Hair follicular keratinocyte (primary cell): ENCODE data around the gene SPDYE16. TPM values are rescaled to one million over a fixed set of nuclear protein-coding genes. Genes with fewer than 3 reads are reported as not detected.

Experiments used
- total RNA-seq: library from RNA; depleted of rRNA; stranded (reverse); fragments of >200 nt; gene quantifications from 2 replicates; pipeline ENCODE4 v1.2.3, GENCODE V29; 2015

The SPDYE16 gene, protein sequence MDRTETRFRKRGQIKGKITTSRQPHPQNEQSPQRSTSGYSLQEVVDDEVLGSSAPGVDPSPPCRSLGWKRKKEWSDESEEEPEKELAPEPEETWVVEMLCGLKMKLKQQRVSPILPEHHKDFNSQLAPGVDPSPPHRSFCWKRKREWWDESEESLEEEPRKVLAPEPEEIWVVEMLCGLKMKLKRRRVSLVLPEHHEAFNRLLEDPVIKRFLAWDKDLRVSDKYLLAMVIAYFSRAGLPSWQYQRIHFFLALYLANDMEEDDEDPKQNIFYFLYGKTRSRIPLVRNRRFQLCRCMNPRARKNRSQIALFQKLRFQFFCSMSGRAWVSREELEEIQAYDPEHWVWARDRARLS
- total RNA-seq = not detected in 2 replicates

DNA sequence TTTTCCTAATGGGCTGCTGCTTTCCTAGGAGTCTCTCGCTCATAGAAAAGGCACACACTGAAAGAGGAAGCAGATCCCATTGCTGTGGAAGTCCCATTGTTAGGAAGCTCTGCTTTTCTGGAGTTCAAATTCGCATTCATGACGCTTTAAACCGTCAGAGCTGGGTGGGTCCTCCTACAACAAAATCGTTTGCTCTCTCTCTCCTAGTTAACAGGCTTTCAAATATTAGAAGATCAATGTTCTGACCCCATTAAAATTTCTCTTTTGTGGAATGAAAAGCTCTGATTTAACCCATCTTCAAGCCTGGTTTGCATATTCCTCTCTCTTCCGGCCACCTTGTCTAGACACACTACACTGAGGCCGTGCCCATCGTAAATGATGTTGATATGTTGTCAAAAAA, at the start of gene SPDYE16:
Gene SPDYE16 (minus strand): TSS at position 101 of the 400 bp plus-strand sequence. CDS start 1,838 bp downstream, outside the sequence.

DNA sequence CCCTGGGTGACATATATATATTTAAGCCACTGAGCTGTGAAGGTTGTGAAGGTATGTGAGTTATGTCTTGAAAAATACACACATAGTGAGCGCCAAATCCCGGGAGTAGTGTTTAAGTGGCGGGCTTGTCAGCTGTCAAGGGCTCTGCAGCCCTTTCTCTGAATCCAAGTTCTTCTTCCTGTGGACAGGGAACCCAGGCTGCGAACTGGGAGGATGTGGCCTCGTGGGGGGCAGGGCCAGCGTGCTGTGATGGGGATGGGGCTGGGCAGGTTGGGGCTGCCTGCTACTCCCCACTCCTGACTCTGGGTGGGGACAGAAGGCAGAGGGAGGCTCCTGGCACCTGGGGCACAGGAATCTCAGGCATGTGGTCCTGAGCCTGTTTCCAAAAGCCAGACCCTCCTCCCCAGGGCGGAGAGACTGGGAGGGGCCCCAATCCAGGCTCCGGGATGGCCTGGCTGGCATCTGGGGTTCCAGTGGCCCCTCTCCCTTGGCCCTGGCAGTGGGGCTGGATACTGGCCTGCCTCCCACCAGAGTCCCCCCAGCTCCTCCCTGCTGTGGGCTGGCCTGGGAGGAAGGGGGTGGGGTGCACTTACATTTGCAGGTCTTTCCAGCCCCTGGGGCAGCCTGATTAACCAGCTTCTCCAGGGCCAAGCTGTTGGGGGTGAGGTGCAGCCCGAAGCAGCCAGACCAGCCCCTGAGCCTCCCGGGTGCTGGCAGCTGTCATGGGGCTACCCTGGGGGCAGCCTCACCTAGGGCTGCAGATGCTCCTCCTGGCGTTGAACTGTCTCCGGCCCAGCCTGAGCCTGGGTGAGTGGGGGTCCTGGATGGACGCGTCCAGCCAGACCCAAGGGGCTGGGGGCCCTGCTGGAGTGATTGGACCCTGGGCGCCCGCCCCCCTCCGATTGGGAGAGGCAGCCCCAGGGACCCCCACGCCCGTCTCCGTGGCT, 32.9 kb downstream of the SPDYE16 start, which contains the start of gene UPK3B:
Gene UPK3B (plus strand): TSS at position 622 of the 947 bp plus-strand sequence. CDS start 101 bp downstream, at position 723.

Other genes with a start within 250 kb of the SPDYE16 start
- 350 and 375 TPM in 2 replicates for gene HSPB1, start 240.6 kb downstream of the SPDYE16 start, total RNA-seq
- 65.1 and 66.2 TPM in 2 replicates for gene YWHAG, start 184.3 kb downstream of the SPDYE16 start, total RNA-seq
- gene SSC4D, start 133.6 kb downstream of the SPDYE16 start, total RNA-seq = 0.87 and 4.1 TPM in 2 replicates
- gene ZP3, start 118.3 kb downstream of the SPDYE16 start, total RNA-seq = 10.9 and 17.1 TPM in 2 replicates
- gene DTX2, start 81.6 kb downstream of the SPDYE16 start, total RNA-seq = 39.7 and 53.5 TPM in 2 replicates
- 1.4 and 3.4 TPM in 2 replicates for gene UPK3B, start 32.7 kb downstream of the SPDYE16 start, total RNA-seq
- 6.2 and 6.5 TPM in 2 replicates for gene POMZP3, start 84.0 kb upstream of the SPDYE16 start, total RNA-seq